ENCODE data around the gene UBIAD1.
"Not testable (repeated sequence)": the region's sequence is repeated elsewhere in the genome, so short reads cannot be mapped to it uniquely, and the experiment has no call there.

Gene UBIAD1

DNA sequence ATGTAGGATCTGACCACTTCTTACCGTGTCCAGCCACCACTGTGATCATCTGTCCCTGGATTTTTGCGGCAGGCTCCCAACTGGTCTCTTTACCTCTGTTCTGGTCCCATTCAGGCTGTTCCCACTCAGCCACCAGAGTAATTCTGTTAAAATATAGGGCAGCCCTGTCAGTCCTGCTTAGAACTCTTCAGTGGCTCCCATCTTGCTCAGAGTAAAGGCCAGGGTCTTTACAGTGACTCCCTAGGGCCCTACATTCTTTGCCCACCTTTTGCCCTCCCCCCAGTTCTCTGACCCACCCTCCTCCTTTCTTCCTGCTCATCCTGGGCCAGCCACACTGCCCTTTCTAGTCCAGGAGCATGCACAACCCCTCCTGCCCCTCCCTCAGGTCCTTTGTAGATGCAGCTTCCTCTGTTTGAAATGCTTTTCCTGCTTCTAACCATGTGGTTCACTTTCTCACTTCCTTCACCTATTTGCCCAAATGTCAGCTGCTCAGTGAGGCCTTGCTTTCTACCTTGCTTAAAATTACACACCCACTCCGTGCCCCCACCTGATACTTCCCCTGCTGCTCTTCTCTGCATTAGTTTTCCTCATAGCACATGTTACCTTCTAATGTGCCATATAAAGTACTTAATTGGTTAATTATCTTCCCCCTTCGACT is 7.8 kb downstream of the UBIAD1 start:
- DNase-seq = no peak

DNA sequence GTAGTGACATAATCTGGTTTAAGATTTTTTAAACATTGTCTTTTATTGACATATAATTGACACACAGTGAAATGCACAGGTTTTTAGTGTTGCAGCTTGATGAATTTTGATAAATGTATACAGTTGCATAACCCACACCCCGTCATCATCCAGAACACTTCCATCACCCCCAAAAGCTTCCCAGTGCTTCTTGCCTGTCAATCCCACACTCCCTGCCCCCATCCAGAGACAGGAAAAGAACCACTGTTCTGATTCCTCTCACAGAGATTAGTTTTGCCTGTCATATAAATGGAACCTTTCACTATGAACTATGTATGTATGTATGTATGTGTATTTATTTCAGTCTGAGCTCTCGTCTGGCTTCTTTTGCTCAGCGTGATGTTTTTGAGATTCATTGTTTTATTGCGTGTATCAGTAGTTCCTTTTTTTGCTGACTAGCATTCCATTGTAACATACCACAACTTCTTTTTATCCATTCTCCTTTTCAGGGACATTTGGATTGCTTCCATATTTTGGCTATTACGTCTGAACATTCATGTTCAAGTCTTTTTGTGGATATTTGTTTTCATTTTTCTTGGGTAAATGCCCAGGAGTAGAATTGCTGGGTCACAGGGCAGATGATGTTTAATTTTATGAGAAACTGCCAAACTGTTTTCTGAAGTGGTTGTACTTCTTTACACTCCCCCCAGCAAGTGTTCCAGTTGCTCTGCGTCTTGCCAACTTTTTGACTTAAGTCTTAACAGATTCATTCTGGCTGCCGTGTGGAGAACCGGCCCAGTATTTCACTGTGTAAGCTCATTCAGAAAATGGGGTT is 8.7 kb downstream of the UBIAD1 start:
- DNase-seq = no peak

DNA sequence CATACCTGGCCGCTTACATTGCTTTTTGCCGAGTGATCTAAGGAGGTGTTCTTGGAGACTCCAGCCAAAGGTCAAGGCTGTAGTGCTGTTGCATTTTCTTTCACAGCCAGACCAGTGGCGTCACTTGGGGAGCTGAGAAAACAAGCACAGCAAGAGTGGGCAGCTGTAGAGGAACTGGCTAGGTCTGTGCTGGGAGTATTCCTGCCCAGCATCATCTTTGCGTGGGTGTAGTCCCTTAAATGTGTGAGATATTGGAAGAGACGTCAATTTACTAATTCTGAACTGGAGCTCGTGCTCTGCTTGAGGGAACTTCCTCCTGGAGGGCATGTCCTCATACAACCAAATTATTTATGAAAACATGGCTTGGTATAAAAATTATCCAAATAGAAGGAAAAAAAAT is 10.2 kb downstream of the UBIAD1 start:
- no peak for DNase-seq

DNA sequence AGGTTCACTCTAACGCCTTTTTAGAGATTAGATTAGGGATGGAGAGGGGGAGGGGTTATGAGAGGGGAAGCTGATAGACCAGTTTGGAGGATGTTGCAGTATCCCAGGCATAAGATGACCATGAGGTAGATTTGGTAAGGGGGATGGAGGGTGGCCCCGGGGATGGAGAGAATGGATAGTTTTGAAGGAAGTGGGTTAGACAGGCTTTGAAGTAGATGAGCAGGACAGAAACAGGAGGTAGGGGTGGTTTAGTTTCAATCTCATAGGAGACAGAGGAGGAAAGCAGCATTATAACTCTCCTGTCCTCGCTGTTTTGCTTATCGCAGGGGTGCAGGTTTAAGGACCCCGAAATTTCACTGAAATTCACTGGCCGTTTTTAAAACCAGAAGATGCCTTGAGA is 11.8 kb downstream of the UBIAD1 start:
- DNase-seq = no peak

DNA sequence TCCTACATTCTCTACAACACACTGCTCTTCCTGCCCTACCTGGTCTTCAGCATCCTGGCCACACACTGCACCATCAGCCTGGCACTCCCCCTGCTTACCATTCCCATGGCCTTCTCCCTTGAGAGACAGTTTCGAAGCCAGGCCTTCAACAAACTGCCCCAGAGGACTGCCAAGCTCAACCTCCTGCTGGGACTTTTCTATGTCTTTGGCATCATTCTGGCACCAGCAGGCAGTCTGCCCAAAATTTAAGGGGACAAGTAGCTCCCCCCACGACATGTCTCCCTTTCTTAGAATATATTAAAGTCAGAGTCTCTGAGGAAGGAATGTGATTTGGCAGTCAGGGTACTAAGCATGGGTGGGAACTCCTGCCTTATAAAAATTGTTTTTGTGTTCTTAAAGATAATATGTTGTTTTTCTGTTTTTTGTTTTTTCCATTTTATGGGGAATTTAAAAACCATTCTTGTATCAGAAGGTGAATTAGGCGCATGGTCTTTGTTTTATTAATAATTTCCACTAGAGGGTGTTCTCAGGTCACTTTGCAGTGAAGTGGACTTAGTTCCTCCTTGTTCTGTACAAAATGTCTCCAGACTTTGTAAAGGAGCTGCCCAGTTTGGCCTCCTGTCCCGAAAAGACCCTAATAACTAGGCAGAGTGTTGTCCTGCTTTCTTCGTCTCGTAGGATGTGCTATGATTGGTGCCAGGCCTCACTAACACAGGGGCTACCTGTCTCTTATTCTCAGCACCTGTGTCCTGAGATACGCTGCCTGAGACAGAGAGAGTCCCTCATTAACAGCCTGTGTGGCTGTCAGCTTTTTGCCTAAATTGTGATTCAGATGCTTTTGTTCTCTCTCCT is 13.1 kb downstream of the UBIAD1 start:
- no peak for DNase-seq

DNA sequence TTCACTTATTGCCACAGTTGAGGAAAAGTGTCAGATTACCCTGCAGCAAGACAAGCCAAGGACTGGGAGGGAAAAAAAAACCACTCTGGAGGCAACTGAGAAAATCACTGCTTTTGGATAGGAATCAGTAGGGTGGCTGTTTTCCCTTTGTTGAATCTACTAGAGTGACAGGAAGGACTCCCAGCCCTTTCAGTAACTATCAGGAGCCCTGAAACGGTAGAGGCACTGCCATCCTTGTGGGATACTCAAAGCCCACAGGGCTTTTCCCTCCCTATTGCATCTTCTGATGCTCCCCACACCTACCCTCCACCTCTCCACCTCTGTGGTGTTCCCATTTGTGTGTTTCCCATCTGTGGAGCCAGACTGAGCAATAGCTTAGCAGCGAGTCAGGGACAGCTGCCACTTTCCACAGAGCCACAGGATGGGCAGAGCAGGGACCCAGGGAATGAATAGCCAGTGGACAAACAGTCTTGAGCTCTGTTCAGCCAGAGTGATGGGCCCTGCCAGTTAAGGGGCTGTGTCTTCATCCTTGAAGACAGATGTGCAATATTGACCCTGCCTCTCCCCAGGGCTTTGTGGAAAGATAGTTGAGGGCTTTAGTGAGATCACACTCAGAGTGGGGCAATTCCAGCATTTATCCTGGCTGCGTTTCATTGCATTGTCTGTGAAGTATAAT is 13.9 kb downstream of the UBIAD1 start:
- DNase-seq = no peak

DNA sequence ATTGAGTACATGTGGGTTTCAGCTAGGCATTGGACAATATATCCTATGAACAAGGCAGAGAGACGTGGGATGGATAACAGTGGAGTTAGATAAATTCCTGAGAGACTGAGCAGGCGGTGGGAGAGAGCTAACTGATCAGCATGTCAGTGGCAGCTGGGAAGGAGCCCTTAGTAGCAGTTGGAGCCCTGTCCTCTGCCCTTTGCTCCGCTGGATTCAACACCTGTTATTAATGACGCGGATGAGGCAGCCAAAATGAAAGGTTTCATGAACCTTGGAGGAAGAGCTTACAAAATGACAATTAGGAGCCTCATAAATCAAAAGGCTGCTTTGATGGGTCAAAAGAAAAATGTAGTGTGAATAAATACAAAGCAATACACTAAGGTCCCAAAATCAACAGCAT is 16.1 kb downstream of the UBIAD1 start:
- DNase-seq = no peak

DNA sequence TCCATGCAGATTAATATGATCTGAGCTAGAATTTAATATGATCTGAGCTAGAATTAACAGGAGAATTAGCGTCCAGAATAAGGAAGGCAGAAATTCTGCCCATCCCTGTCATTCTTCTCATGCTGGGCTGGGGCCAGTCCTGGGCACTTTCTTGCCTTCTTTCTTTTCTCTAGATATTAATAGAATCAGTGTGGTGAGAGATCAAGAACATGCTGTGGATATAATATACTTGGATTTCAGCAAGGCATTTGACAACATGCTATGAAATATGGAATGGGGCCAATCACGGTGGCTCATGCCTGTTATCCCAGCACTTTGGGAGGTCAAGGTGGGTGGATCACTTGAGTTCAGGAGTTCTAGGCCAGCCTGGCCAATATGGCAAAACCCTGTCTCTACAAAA is 18.1 kb downstream of the UBIAD1 start:
- no peak for DNase-seq

DNA sequence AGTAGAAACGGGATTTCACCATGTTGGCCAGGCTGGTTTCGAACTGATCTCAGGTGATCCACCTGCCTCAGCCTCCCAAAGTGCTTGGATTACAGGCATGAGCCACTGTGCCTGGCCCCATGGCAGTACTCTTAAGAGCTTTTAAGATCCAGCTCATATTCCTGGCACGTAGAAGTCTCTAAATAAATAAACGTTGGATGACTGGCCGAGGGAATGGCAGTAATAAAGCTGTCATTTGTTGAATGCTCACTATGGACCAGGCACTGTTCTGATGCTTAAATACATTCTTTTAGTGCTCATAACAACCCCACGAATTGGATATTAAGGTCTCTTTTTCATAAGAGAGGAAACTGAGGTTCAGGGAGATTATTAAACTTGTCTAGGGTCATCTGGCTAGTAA is 20.9 kb downstream of the UBIAD1 start:
- DNase-seq = no peak

DNA sequence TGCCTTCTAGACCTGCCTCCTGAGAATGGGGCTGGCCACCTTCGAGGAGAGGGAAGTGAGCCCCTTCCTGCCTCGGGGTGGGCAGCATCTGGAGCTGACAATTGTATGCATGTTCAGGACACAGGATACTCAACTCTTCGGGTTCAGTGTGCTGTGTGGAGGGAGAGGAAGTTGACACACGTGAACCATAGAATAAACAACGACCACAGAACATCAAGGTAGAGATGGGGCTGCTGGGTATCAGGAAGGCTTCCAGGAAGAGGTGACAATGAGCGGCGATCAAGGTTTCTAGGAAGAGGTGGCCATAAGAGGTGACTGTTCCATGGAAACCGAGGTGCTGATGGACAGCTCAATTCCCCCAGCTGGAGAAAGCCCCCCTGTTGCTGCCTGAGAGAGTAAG is 22.0 kb downstream of the UBIAD1 start:
- DNase-seq = no peak

DNA sequence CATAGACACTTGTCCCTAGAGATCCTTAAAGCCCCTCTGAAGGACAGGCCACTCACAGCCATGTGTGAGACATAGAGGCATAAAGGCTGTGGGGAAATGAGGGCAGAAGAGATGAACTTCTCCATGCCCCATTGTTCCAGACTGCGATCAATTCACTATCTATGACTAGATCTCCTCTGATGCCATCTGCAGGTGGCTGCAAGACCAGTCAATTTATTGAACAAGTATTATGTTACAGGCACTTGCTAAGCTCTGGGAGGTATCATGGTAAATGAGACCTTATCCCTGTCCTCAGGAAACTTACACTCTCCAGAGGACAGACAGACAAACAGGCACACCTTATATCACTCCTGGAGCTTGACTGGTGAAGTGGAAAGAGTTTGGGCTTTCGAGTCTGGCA is 22.9 kb downstream of the UBIAD1 start:
- no peak for DNase-seq

DNA sequence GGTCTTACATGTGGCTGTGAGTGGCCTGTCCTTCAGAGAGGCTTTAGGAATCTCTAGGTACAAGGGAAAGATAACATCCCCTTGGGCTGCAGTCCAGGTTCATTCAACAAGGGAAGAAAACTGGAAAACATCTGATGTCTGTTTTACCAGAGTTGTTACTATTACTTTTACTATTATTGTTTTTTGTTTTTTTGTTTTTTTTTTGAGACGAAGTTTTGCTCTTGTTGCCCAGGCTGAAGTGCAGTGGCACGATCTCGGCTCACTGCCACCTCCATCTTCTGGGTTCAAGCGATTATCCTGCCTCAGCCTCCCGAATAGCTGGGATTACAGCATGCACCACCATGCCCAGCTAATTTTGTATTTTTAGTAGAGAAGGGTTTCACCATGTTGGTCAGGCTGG is 24.8 kb downstream of the UBIAD1 start:
- not testable (repeated sequence) for DNase-seq

DNA sequence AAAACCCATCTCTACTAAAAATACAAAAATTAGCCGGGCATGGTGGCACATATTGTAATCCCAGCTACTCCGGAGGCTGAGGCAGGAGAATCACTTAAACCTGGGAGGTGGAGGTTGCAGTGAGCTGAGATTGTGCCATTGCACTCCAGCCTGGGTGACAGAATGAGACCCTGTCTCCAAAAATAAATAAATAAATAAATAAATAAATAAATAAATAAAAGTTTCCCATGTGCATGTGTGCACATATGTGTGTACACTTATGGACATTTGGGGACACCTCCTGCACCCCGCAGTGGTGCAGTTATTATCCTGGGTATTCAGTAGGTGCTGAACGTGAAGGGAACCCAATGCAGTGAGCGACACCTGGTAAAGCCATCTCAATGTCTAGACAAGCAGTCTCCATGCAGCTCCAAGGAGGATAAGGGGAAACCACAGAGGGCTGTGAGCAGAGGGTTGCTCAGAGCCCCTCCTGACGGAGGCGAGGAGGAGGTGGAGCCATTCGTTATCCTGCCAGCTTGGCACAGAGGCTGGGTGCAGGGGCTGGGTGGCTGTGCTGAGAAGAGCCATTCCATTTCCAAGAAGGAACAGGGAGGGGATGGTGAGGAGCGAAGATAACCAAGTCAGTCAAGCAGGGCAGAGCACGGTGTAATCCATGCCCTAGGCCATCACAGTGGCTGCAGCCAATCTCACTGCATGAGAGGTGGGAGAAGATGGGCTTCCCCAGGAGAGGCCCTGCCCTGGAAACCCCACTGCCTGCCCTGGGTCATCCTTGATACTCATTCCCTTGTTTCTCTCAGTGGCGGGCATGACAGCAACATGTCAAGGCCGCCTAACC is 25.6 kb downstream of the UBIAD1 start:
- DNase-seq = no peak

DNA sequence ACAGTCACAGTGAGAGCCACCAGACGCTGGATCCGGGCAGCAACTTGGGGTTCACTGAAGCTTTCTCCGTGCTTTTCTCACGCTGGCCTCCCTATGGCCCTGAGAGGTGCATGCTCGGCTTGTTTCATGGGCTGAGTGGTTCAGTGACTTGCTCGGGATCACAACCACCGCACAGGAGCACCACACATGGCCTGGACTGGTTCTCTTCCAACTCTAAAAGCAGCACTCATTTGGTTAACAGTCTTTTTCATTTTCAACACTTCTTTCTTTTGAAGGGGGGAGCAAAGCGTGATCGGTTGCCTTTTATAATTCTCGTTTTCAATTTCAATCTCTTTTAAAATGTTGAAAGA is 26.2 kb downstream of the UBIAD1 start:
- no peak for DNase-seq

DNA sequence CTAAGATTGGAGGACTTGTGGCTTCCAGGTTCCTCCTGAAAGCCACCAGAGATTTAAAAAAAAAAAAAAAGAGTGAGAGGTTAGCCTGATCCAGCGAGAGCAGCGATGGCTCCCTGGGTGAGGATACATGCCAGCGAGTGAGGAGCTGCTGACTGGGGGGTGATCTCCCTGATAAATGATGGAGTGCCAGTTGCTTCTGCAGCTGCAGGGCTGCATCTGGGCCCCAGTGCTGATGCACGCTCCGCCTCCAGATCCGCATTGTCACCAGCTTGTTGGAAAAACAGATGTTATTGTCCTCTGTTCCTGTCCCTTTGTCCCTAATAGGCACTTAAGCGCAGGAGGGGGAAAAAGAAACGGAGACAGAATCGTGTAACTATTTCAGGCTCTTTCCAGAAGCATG is 28.6 kb downstream of the UBIAD1 start:
- DNase-seq = no peak

DNA sequence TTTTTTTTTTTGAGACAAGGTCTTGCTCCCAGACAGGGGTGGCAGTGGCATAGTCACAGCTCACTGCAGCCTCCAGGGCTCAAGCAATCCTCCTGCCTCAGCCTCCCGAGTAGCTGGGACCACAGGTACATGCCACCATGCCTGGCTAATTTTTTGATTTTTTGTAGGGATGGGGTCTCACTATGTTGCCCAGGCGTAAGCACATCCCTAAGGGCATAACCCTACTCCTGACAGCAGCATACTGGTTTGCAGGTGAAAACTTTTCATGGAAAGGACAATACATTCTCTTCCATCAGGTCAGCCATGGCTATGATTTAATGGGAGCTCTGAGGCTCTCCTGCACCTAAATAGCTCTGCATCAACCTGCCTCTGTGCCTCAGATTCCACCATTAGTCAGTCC is 29.4 kb downstream of the UBIAD1 start:
- DNase-seq = no peak

DNA sequence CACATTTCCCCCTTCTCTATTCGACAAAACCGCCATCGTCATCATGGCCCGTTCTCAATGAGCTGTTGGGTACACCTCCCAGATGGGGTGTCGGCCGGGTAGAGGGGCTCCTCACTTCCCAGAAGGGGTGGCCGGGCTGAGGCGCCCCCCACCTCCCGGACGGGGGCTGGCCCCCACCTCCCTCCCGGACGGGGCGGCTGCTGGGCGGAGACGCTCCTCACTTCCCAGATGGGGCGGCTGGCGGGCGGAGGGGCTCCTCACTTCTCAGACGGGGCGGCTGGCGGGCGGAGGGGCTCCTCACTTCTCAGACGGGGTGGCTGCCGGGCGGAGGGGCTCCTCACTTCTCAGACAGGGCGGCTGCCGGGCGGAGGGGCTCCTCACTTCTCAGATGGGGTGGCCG is 32.5 kb downstream of the UBIAD1 start:
- DNase-seq = not testable (repeated sequence)

DNA sequence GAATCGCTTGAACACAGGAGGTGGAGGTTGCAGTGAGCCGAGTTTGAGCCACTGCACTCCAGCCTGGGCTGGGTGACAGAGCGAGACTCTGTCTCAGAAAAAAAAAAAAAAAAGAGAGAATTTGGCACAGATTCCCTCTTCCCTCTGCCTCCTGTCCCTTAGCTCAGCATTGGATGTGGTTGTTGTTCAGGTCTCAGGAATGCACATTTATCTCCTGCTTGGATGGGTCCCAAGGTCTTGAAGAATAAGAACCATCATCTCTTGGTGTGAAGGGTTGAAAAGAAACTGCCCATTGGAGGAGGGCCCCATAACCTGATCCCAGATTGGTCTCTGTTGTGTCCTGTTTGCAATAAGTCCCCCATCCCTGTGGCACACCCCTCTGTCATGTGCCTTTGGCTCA is 34.9 kb downstream of the UBIAD1 start:
- no peak for DNase-seq

DNA sequence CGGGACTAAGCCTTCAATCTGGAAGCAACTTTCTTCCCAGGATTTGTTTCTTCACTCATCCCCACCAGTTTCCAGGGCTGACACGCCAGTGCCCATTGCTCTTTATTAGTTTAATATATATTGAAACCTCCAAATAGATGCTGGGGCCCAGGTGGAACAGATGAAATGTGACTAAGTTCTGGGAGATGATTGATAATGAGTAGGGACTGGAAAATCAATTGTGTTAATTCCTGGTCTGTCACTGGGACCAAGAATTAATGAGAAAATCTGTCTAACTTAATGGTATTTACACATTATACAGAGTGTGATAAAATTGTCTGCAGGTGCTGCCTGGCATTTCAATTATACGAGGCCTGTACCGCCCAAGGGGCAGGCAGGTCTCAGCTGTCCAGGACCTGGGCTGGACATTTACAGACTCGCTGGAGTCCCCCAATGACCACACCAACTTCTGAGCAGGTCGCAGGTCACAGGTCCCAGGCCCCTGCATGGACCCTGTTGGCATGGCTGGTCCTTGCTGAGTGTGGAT is 35.8 kb downstream of the UBIAD1 start:
- DNase-seq = no peak

DNA sequence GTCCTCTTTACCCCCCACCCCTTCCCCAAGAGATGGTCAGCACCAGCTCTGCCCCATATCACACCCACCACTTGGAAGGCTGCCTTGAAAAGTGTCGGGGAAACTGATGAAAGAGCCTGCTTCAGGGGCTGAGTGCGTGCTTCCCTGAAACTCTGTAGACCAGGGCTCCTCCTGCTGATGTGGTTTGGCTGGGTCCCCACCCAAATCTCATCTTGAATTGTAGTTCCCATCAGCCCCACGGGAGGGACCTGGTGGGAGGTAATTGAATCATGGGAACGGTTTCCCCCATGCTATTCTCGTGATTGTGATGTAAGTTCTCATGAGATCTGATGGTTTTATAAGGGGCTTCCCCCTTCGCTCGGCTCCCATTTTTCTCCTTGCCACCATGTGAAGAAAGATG is 36.4 kb downstream of the UBIAD1 start:
- DNase-seq = no peak

DNA sequence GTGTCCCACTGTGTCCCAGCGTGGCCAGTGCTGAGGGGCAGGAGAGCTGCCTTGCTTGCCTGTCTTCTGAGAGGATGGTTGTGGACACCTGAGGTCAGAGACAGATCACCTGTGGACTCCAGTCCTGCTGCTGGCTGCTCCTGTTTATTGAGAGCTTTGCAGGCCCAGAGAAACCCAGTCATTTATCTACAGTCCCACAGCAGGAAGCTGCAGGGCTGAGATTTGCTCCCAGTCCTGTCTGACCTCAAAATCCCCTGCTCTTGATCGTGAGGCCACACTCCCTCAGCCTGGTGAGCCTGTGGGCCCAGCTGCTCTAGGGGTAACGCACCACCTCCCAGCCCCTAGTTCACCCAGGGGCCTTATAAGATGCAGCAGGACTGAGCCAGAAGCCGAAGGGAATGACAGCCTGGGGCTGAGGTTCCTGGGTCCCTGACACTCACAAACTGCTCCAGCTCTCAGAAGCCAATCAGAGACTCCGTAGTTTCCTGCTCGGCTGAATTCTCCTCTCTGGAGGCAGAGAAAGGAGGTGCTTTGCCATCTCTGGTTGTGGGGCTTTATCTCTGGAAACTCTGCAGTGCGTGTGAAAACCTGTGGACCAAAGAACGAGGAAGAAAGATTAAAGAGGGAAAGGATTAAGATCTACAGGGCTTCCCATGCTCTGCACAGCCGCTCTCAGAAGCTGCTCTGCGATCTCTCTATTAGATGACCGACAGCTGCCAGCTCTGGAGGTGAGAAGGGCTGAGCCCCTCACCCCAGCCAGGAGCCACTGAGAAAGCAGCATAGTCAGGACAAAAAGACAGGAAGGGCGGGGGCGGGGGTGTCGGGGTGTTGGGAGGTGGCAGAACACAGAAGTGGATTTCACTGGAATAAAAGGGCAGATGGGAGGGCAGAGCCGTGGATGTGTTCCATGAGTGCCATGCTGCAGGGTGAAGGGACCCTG is 39.1 kb downstream of the UBIAD1 start:
- DNase-seq = no peak

Data from NK-92 treated with Interleukin-12 subunit alpha and Interleukin-12 subunit beta, amount 100 ng/mL, for 24 hours (cell line).